B cell (primary cell): ENCODE measurements around the gene FLNB. TPM values are rescaled to one million over a fixed set of nuclear protein-coding genes. Genes with fewer than 3 reads are reported as not detected.

Experiments
- ATAC-seq: fragments of 200-7000 bp; cut with Tn5 transposase; one replicate; pipeline ENCODE4 v1.10.0; 2021; ENCODE audit warnings: low read depth, mild to moderate bottlenecking, moderate number of reproducible peaks, moderate library complexity
- CTCF ChIA-PET: fragments of 350-600 bp; sonication (Branson Sonifier 250); formaldehyde crosslinking; loops from one replicate; lab custom pipeline; 2021; ENCODE audit warnings: antibody characterized with exemption, inconsistent platforms; lab: Charles Lee
- POLR2A ChIA-PET: fragments of 350-600 bp; sonication (Branson Sonifier 250); formaldehyde crosslinking; loops from one replicate; lab custom pipeline; 2021; ENCODE audit warnings: antibody characterized with exemption; lab: Charles Lee
- DNase-seq: peaks from one replicate; pipeline ENCODE4 v3.0.0; 2013
- H2AFZ ChIP-seq: 2 replicates; pipeline ENCODE4 v1.6.1; 2012; ENCODE audit warnings: mild to moderate bottlenecking, low read depth, low read length; ENCODE audit not compliant: insufficient read depth, poor library complexity, severe bottlenecking
- H3K27ac ChIP-seq, 2 donors: 1 replicate in 1 of 2; 2 replicates in 1 of 2; pipeline ENCODE4 v1.5.1; 2012 to 2013; ENCODE audit warnings: low read length in 2 of 2, mild to moderate bottlenecking in 2 of 2, moderate library complexity in 1 of 2
- H3K27me3 ChIP-seq, 4 experiments: fragments of 200-600 bp in 1 of 4; sonication (generic) in 1 of 4; replicated peaks in 1 of 4; 1 replicate in 2 of 4; 2 replicates in 2 of 4; pipeline versions ENCODE4 v1.6.1 to v1.7.0; 2013 to 2016; ENCODE audit warnings: low read length in 3 of 4, mild to moderate bottlenecking in 2 of 4, mixed read lengths in 1 of 4, moderate library complexity in 1 of 4; ENCODE audit not compliant: insufficient read depth in 4 of 4, control insufficient read depth in 3 of 4; ENCODE audit errors: control extremely low read depth in 1 of 4
- H3K36me3 ChIP-seq, 2 experiments: replicated peaks in 1 of 2; 1 replicate in 1 of 2; 2 replicates in 1 of 2; pipeline versions ENCODE4 v1.6.1 to v1.7.1; 2013; ENCODE audit warnings: low read length in 1 of 2; ENCODE audit not compliant: insufficient read depth in 2 of 2, control insufficient read depth in 1 of 2; ENCODE audit errors: control extremely low read depth in 1 of 2, extremely low read depth in 1 of 2
- H3K4me1 ChIP-seq, 2 donors: fragments of 200-600 bp in 1 of 2; sonication (generic) in 1 of 2; 1 replicate in 1 of 2; 2 replicates in 1 of 2; pipeline versions ENCODE4 v1.5.1 to v1.6.1; 2013 to 2017; ENCODE audit warnings: low read length in 2 of 2; ENCODE audit not compliant: control insufficient read depth in 2 of 2, insufficient read depth in 2 of 2
- H3K4me2 ChIP-seq: replicated peaks from 2 replicates; pipeline ENCODE3; 2012; ENCODE audit warnings: mild to moderate bottlenecking, low read depth, low read length; ENCODE audit not compliant: poor library complexity, severe bottlenecking
- H3K4me3 ChIP-seq, 5 experiments: fragments of 200-600 bp in 1 of 5; sonication (generic) in 1 of 5; 1 replicate in 3 of 5; 2 replicates in 2 of 5; pipeline versions ENCODE4 v1.5.1 to v1.7.0; 2011 to 2016; ENCODE audit warnings: low read length in 4 of 5, mild to moderate bottlenecking in 4 of 5, low read depth in 2 of 5, control low read depth in 1 of 5, moderate library complexity in 1 of 5; ENCODE audit not compliant: insufficient read depth in 1 of 5; ENCODE audit errors: control extremely low read depth in 1 of 5, extremely low read depth in 1 of 5
- H3K79me2 ChIP-seq: fragments of 200-600 bp; sonication (generic); one replicate; pipeline ENCODE4 v1.6.0; 2016; ENCODE audit warnings: low read length; ENCODE audit not compliant: control insufficient read depth, insufficient read depth
- H3K9ac ChIP-seq: fragments of 200-600 bp; sonication (generic); 2 replicates; pipeline ENCODE4 v1.6.1; 2017; ENCODE audit warnings: mild to moderate bottlenecking, low read length, moderate library complexity
- H3K9me3 ChIP-seq, 3 donors: one replicate each; pipeline versions ENCODE4 v1.6.1 to v1.7.1; 2013; ENCODE audit warnings: low read length in 2 of 3; ENCODE audit not compliant: control insufficient read depth in 2 of 3, insufficient read depth in 1 of 3; ENCODE audit errors: control extremely low read depth in 1 of 3
- H4K20me1 ChIP-seq: 2 replicates; pipeline ENCODE4 v1.6.0; 2012; ENCODE audit warnings: mild to moderate bottlenecking, low read length; ENCODE audit not compliant: insufficient read depth, control insufficient read depth, poor library complexity, severe bottlenecking
- H3K27ac Mint-ChIP-seq: one replicate; pipeline ENCODE4 v1.8.0; 2021; ENCODE audit warnings: mixed read lengths
- H3K27me3 Mint-ChIP-seq: one replicate; pipeline ENCODE4 v1.8.0; 2021; ENCODE audit warnings: mixed read lengths
- H3K4me1 Mint-ChIP-seq: one replicate; pipeline ENCODE4 v1.8.0; 2021; ENCODE audit warnings: mixed read lengths
- H3K4me3 Mint-ChIP-seq: one replicate; pipeline ENCODE4 v1.8.0; 2021; ENCODE audit warnings: mixed read lengths
- H3K9me3 Mint-ChIP-seq: one replicate; pipeline ENCODE4 v1.8.0; 2022; ENCODE audit warnings: mixed read lengths; ENCODE audit not compliant: insufficient read depth
- EZH2 ChIP-seq: IDR thresholded peaks from 2 replicates; pipeline ENCODE4 v1.6.1; 2012; ENCODE audit warnings: borderline replicate concordance, low read depth, mild to moderate bottlenecking, moderate library complexity, low read length; ENCODE audit not compliant: insufficient read depth, poor library complexity, severe bottlenecking
- WGBS: methylation state at CpG from one replicate; pipeline ENCODE4 v1.1.5; 2013; ENCODE audit warnings: missing lambda C conversion rate; ENCODE audit not compliant: insufficient coverage; 5-methylcytosine and 5-hydroxymethylcytosine counted together
- intact Hi-C: fragments of 100-400 bp; cut with micrococcal nuclease; formaldehyde crosslinking; loops from one replicate; pipeline ENCODE4 v1.10.0; 2022
- polyA plus RNA-seq: library from polyadenylated mRNA; depleted of rRNA; stranded (reverse); fragments of >200 nt; gene quantifications from 2 replicates; pipeline ENCODE4 v1.2.3, GENCODE V29; 2012
- total RNA-seq, 2 donors: library from RNA; stranded (reverse); fragments of 120-200 nt in 1 of 2; gene quantifications; 1 replicate in 1 of 2; 2 replicates in 1 of 2; pipeline versions ENCODE4 v1.2.3 to v1.2.4, GENCODE V29; 2013 to 2022
- TF ChIP-seq, protein P1 (sequence below): fragments of 200-600 bp; IDR thresholded peaks from one replicate; pipeline ENCODE4 v1.8.0; 2022; ENCODE audit warnings: antibody characterized with exemption, mild to moderate bottlenecking

Gene FLNB
- total and polyA plus RNA-seq, 2 donors (not counting 1 experiment from before 2014, with no cell fraction given): 25.5 to 28.3 TPM

DNA sequence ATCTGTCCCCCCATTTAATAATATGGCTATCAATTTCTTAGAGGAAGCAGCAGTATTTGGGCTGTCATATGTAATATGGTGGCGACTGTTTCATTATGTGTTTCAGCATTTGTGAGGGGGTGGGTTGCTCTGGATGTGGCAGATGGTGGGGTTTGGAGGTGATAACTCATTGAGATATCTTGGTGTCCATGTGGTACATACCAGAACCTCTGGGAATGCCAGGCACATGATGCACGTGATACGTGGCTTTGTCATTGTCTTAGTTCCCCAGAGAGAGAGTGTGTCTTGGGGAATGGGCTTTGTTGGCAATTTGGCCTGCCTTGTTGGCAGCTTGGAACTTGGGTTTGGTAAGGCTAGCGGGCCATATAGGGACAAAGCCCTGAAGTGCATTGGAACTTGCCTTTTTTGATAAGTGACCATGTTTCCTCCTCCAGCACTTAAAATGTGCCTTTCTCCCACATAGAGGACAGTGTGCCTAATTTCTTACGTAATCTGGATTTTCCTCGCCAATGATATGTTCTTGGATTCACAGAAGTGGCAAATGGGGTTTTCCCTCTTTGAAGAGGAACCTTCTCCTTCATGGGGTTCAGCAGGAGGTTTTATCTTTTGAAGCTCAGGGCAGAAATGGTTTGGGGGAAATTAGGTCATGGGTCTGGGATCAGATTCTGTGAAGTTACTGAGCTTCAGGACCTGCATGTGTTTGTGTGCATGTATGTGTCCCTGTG lies 123.0 kb downstream of the FLNB start:
- no peaks in the 10 kb centered on the region for H4K20me1 ChIP-seq
- no peak overlapping the region for H3K9ac ChIP-seq
- Mint-ChIP-seq H3K4me1 (no peaks in the 10 kb centered on the region), H3K27ac (no peak overlapping the region), H3K4me3 (no peak overlapping the region), H3K9me3 (no peaks in the 10 kb centered on the region), H3K27me3 (no peaks in the 10 kb centered on the region)
- no peak overlapping the region for H2AFZ ChIP-seq
- no peaks in the 10 kb centered on the region for H3K4me1 ChIP-seq
- TF ChIP-seq, protein P1, sequence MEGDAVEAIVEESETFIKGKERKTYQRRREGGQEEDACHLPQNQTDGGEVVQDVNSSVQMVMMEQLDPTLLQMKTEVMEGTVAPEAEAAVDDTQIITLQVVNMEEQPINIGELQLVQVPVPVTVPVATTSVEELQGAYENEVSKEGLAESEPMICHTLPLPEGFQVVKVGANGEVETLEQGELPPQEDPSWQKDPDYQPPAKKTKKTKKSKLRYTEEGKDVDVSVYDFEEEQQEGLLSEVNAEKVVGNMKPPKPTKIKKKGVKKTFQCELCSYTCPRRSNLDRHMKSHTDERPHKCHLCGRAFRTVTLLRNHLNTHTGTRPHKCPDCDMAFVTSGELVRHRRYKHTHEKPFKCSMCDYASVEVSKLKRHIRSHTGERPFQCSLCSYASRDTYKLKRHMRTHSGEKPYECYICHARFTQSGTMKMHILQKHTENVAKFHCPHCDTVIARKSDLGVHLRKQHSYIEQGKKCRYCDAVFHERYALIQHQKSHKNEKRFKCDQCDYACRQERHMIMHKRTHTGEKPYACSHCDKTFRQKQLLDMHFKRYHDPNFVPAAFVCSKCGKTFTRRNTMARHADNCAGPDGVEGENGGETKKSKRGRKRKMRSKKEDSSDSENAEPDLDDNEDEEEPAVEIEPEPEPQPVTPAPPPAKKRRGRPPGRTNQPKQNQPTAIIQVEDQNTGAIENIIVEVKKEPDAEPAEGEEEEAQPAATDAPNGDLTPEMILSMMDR: no peak
- TF ChIP-seq EZH2: no peak
- no peak overlapping the region for H3K27ac ChIP-seq
- 100% methylated on average over 3 of the region's 6 CpGs for WGBS
- POLR2A ChIA-PET: no interaction called here
- H3K79me2 ChIP-seq: no peaks in the 10 kb centered on the region
- H3K4me3 ChIP-seq: no peak overlapping the region
- ATAC-seq: no peak
- no peak for DNase-seq
- peaks cover 0 to 49% of the 10 kb centered on the region in 2 experiments for H3K36me3 ChIP-seq
- no peaks in the 10 kb centered on the region for H3K9me3 ChIP-seq
- intact Hi-C loops: no loop called here
- no peaks in the 10 kb centered on the region for H3K27me3 ChIP-seq
- no peak overlapping the region for H3K4me2 ChIP-seq
- CTCF ChIA-PET: no interaction called here

DNA sequence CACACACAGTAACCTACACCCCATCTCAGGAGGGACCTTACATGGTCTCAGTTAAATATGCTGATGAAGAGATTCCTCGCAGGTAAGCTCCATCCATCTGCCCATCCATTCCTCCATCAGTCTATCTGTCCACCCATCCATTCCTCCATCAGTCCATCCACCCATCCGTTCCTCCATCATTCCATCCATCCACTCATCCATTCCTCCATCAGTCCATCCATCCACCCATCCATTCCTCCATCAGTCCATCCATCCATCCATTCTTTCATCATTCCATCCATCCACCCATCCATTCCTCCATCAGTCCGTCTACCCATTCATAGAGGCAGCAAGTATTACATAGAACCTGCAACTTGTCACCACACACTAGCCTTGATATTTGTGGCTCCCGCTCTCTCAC lies 124.6 kb downstream of the FLNB start:
- 98% methylated on average over 3 of the region's 4 CpGs for whole genome bisulfite sequencing
- DNase-seq: no peak
- H3K27ac Mint-ChIP-seq: no peak overlapping the region
- TF ChIP-seq, protein P1: no peak
- Histone ChIP-seq H3K27ac (no peak overlapping the region), H3K9me3 (no peaks in the 10 kb centered on the region), H3K36me3 (peaks cover 0 to 53% of the 10 kb centered on the region in 2 experiments), H3K4me3 (no peak overlapping the region), H4K20me1 (no peaks in the 10 kb centered on the region), H3K4me1 (no peaks in the 10 kb centered on the region), H3K27me3 (no peaks in the 10 kb centered on the region), H3K79me2 (no peaks in the 10 kb centered on the region), H3K9ac (no peak overlapping the region), H3K4me2 (no peak overlapping the region), H2AFZ (no peak overlapping the region)
- intact Hi-C loops: no loop called here
- ATAC-seq: no peak
- H3K9me3 Mint-ChIP-seq: no peaks in the 10 kb centered on the region
- POLR2A ChIA-PET: no interaction called here
- no peak overlapping the region for H3K4me3 Mint-ChIP-seq
- CTCF ChIA-PET: interaction anchor here (0.6 kb wide), 1 partner anchor 19 kb away, joined by 3 read pairs; no protein-coding TSS in a partner anchor
- H3K4me1 Mint-ChIP-seq: no peaks in the 10 kb centered on the region
- no peaks in the 10 kb centered on the region for H3K27me3 Mint-ChIP-seq
